Measurements from ENCODE around the gene KCNAB2.

The KCNAB2 gene

DNA sequence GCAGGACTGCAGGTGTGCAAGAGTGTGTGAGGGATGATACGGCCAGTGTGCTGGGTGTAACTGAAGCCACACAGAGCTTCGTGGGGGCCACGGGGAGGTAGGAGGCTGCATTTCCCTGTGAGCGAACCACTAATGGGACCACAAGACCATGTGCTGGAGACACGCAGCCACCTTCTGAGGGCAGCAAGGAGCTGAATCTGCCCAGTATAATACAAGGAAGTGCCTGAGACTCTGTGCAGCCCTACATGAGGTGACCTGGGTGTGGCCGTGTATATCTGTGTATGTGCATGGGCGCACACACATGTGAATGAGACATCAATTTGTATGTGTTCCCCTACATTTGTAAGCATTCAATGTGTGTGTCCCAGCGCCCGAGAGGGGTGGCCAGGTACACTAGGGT lies 83.6 kb downstream of the KCNAB2 start:
- no peak for DNase-seq (ENCODE audit: low read depth)

DNA sequence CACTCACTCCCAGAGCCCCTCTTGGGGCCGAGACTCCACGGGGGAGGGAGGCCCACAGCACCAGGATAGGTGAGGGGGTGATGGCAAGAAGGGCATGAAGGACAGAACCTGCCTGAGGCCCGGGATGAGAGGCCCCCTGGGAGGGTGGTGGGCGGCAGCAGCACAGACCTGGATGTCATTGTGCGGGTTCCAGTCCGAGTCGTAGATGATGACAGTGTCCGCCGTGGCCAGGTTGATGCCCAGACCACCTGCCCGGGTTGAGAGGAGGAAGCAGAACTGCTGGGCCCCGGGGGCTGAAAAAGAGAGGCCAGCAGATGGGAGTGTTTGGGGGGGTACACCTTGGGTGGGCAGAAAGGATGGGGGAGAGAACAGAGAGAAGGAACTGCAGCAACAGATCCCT lies 84.3 kb downstream of the KCNAB2 start:
- DNase-seq (ENCODE audit: low read depth) = no peak

DNA sequence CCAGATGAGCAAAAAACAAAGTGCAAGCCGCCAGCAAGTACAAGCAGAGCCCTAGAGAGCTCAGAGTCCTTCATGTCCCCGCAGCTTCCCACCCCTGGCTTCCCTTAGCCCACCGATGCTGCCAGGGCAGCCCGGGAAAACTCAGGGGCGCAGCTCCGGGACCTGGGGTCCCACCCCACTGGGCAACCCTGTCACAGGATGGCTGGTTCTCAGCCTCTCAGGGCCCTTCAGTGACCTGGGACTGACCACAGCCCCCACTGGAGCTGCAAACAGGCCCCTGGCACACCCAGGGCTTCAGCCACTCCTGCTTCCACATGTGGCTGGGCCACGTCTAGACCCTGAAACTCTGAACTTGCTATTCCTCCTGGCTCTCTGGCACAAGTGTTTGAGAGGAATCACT lies 84.9 kb downstream of the KCNAB2 start:
- no peak for DNase-seq (ENCODE audit: low read depth)

DNA sequence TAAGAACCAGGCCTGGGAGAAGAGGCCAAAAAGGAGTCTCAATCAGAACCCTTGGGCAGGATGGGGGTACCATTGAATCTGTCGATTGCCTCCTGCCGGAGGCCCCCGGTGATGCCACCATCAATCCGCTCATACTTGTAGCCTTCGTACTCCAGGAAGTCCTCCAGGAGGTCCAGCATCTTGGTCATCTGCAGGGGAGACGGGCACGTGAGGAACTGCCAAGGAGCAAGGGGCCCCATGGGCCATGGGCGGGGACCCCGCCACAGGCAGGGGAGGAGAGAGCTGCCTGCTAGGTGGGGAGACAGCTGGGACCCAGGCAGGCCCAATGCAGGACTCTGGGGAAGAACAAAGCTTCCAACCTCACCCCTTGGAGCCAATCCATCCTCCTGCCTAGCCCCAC lies 85.9 kb downstream of the KCNAB2 start:
- no peak for DNase-seq (ENCODE audit: low read depth)

DNA sequence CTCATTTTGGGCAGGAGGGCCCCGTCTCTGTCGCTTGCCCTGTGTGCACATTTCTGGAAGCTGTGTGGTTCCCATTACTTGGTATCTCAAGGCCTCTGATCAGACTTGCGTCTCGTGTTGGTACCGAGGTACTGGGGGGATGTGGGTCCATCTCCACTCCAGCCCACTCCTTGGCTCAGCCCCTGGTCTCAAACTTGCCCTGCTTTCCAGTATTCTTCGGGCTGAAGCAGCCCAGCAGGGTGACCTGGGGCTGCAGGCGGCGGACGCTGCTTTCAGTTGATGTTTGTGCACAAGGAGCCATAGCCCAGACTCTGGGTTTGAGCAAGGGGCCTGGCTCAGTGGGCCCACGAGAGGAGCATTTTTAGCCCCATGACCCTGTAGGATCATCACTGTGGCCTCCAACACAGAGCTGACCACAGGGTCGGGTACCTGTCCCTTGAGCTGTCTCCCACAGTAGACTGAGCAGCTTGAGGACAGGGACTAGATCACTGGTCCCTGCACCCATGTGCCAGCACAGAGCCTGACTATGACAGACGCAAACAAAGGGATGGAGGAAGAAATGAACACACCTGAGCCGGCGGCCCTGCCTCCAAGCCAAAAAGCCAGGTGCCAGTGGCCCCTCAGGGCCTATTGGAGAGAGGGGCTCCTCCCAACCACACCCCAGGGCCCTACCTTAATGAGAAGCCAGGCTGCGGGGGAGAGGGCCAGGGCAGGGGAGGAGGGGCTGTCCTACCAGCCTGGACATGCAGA lies 87.6 kb downstream of the KCNAB2 start:
- no peak for DNase-seq (ENCODE audit: low read depth)

DNA sequence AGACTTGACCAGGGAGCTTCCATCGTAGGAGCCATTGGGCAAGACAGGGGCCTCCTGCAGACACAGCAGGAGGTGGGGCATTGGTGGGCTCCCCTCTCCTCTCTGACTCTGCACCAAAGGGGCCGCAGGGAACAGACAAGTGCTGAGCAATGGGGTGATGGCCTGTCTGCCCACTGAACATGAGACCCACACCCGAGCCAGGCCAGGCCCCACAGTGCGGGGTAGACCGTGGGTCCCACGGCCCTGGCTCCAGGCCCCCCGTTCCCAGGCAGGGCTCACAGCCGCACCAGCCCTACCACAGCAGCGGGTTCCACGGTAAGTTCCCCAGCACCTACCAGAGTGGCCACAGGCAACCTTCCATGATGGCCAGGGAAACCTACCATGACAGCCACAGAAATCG lies 88.5 kb downstream of the KCNAB2 start:
- DNase-seq (ENCODE audit: low read depth) = no peak

DNA sequence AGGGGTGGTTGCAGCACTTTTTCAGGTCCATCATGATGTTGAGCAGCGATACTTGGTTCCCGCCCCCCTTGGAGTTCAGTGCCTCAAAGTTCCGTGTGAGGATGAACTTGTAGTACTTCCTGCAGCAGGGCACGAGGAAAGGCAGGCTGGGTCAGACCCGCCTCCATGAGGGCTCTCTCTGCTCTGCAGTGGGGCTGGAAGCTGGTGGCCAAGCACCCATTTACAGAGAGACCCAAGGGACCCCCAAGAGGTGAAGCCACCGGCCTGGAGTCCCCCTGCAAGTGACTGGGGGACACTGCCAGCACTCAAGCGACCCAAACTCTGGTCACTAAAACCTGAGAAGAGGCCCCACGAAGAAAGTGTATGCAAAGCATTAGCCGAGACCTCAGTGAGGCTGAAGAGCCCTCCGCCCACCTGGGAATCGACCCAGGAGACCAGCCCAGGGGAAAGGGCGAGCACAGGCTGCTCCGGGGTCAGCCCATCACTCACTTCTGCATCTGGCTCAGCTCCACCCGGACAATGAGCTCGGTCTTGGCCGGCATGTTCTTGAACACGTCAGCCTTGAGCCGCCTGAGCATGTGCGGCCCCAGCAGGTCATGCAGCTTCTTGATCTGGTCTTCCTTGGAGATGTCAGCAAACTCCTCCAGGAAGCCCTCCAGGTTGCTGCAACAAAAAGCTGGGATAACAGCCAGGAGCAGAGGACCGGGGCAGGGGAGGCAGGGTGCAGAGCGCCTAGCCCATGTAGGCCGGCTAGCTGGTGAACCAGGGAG lies 89.2 kb downstream of the KCNAB2 start:
- DNase-seq (ENCODE audit: low read depth) = no peak

DNA sequence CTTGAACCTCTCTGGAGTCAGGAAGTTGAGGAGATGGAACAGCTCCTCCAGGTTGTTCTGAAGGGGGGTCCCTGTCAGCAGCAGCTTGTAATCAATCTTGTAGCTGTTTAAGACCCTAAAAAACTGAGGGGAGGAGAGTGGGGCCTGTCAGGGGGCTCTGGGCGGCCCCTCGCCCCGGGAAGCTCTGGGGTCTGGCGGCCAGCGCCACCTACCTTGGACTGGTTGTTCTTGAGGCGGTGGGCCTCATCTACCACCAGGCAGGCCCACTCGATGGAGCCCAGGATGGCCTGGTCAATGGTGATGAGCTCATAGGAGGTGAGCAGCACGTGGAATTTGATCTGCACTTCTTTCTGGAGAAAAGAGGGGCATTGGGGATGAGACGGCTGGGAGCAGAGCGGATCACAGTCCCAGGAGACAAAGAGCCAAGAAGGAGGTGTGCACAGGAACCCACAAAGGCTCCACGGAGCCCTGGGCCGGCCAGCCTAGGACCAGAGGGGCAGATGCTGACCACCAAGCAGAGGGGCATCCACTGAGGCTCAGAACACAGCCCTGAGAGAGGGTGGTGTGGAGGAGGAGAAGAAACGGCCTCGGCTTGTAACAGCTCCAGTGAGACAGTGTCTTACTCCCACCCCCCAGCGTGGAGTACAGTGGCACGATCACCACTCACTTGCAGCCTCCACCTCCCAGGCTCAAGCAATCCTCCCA lies 91.0 kb downstream of the KCNAB2 start:
- no peak for DNase-seq (ENCODE audit: low read depth)

DNA sequence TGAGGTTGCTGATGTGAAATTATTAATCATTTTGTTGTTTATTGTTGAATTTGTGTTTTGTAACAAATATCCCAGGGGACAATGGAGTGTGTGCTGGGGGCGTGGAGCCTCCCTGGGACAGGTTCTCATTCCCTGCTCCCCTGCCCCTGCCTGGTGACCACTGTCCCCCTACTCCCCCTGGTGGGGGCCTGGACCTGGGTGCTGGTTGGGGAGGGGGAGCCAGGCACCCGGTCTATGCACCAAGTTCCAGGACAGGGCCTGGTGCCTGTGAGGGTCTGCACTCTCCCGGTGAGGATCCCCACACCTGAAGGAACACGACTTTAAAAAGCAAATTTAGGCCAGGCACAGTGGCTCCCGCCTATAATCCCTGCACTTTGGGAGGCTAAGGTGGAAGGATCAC lies 92.1 kb downstream of the KCNAB2 start:
- DNase-seq (ENCODE audit: low read depth) = no peak

DNA sequence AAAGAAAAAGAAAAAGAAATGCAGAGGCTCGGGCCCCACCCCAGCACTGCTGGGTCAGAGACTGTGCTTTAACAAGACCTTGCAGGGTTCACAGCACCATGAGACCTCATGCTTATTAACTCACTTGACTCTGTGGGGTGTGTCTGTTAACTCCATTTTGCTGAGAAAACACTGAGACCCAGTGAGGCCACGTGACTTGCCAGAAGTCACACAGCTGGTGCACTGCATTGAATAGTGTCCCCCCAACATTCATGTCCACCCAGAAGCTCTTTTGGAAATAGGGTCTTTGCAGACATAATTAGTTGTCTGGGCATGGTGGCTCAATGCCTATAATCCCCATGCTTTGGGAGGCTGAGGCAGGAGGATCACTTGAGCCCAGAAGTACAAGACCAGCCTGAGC lies 94.7 kb downstream of the KCNAB2 start:
- DNase-seq (ENCODE audit: low read depth) = no peak

DNA sequence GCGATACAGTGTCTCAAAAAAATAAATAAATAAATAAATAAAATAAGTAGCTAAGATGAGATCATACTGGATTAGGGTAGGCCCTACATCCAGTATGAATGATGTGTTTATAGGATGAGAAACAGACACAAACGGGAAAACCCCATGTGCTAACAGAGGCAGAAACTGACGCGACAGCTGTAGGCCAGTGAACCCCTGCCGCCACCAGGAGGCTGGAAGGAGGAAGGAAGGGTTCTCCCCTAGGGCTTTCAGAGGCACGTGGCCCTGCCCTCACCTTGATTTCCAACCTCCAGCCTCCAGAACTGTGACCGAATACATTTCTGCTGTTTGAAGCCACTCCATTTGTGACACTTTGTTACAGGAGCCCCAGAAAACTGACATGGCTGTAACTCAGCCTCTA lies 95.9 kb downstream of the KCNAB2 start:
- no peak for DNase-seq (ENCODE audit: low read depth)

DNA sequence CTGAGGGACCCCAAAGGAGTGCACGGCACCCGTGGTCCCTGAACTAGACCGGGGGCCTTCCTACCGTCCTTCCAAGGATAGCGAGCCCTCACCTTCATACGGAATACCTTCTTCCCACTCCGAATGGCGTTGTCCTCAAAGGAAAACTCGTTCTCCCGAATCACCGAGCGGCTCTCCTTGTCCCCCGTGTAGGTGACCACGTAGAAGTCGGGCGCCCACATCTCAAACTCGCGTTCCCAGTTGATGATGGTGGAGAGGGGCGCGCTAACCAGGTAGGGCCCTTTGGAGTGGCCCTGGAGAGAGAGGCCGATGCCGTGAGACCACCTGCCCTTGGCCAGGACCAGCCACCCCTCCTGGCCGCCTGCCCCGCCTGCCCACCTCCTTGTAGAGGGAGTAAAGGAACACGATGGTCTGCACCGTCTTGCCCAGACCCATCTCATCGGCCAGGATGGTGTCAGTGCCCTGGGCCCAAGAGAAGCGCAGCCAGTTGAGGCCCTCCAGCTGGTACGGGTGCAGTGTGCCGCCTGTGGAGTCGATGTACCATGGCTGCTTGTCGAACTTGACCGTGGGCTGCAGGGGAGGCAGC lies 96.4 kb downstream of the KCNAB2 start:
- DNase-seq (ENCODE audit: low read depth) = no peak

DNA sequence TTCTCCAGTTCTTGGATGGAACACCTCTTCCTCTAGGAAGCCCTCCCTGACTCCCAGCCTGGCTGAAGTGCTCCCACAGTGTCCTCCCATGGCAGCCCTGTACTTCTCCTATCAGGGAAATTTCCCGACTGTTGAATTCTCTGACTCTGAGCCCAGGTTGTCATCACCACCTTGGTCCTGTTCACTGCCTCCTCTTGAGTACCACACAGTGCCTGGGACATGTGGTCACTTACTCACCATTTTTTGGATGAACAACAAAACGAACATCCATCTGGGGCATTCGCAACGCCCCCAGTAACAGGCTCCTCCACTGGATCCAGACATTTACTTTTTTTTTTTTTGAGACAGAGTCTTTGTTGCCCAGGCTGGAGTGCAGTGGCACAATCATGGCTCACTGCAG lies 97.0 kb downstream of the KCNAB2 start:
- DNase-seq (ENCODE audit: low read depth) = no peak

DNA sequence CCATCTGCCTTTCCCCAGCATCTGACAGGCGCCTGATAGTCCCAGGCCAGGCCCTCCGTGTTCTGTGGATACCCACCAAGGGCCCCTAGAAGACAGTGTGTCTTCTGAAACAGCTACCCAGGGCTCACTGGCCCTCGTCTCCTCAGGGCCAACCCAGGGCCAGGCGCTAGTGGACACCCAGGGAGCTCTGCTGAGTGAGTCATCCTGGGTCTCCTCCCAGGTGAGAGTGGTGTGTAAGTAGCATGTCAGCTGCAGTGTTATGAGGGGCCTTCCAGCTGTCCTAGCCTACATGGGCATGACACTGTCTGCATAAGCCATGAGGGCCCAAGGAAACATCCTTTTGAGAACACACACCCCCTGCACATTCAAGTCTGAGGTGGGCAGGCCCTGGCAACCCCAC lies 97.7 kb downstream of the KCNAB2 start:
- no peak for DNase-seq (ENCODE audit: low read depth)

DNA sequence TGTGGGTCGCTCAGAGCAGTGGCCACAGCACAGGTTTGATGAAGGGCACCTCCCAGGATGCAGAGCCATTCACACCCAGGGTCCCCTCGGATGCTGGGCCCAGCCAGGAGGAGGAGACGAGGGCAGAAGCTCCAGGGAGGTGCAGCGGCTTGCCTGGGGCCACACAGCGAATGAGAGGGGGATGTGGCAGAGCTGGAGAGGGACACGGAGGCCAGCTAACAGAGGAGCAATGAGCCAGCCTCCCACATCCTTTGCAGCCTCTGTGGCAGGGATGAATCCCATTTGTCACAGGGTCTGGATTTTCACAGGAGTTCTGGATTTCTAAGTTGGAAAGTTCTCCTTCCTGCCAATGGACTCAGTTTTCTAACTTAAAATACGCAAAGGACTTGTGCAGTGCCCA lies 98.5 kb downstream of the KCNAB2 start:
- no peak for DNase-seq (ENCODE audit: low read depth)

DNA sequence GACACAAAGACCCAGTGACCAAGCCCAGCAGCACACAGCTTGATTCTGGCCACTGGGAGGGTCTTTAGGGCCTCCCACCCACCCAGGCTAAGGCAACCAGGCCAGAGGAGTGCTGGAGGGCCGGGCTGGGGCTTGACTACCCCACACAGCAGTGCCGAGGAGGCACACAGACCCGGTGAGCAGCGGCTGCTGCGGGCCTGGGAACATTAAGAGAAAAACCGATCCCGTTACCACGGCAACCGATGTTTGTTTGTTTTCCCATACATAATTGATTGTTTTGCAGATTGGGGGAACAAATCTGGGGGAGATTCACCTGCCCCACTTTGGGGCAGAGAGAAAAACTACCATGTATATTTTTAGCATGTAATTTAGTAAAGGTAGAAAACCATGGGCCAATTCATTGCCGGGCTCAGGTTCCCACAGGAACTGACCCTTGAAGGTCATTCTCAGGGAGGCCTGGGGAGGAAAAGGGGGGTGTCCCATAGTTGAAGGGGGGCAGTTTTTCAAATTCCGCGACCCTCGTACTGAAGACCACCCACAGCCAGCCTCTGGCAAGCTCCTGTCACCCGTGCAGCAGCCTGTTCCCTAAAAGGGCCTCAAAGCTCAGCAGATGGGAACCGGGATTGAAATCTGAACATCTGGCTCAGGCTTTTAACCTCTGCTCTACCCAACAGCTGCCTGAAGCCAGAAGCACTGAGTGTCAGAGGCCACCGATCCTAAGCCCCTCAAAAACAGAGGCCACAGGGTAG lies 99.1 kb downstream of the KCNAB2 start:
- DNase-seq (ENCODE audit: low read depth) = no peak

DNA sequence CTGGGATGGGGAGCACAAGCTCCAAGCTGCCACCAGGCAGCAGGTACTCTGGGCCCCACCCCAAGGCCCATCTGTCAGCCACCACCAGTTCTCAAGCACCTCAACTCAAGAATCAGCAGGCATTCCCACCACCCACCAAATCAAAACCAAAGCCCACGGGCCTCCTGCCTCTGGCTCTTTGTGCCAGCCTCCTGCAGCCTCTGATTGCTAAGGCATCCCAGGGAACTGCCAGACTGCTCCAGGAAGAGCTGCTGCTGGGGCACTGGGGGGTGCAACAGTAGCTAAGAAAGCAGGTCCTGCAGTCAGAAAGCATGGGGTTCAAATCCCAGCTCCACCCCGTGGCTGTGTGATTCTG lies 99.7 kb downstream of the KCNAB2 start:
- no peak for DNase-seq (ENCODE audit: low read depth)

DNA sequence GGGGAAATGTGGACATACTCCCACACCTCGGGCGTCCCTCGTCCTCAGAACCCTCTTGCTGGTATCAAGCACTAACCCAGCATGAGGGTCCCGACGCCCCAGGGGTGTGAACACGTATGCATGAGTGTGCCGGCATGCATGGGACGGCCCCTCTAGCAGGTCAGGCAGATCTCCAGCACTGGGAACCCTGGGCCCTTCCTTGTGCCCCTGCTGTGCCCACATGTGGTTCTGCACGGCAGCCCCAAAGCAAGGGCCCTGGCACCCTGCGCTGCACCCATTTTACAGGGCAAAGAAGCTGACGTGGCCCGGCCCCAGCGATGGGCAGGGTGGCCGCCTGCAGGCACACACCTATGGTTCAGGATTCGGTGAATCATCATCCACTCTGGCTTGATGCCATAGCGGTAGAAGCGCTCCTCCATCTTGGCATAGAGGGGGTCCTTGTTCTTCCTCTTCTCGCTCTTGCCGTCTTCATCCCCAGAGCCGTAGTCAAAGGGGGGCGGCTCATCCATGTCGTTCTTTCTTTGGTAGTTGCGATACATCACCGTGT lies 100.2 kb downstream of the KCNAB2 start:
- DNase-seq (ENCODE audit: low read depth) = no peak

DNA sequence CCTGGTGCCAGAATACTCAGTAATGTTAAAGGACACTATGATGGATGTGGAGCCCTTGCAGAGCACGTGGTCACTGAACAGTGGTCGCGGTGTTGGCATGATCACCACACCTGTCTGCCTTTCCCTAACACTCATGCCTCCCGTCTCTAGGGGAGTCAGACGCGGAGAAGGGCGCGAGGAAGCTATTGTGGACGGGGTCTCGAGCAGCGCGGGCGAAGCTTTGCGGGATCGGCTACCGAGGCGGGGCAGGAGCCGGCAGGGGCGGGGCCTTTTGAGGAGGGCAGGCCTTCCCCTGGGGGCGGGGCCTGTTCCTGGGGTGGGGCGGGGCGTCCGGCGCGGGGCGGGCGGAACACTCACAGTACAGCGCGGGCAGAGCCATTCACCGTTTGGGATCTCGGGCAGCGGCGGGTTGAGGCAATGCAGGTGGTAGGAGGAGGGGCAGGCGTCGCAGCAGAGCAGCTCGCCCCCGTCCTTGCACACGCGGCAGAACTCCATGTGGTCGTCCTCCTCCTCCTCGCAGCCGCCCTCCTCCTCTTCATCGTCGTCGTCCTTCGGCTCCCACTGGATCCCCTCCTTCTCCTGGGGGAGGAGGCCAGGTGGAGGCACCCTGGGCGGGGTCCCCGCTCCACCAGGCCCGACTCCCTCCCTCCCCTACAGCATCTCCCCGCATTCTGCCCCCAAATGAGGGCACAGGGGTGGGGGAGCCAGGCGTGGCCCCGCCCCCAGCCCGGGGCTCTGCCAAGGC lies 103.0 kb downstream of the KCNAB2 start:
- peak; percentile 55 for DNase-seq (ENCODE audit: low read depth)

DNA sequence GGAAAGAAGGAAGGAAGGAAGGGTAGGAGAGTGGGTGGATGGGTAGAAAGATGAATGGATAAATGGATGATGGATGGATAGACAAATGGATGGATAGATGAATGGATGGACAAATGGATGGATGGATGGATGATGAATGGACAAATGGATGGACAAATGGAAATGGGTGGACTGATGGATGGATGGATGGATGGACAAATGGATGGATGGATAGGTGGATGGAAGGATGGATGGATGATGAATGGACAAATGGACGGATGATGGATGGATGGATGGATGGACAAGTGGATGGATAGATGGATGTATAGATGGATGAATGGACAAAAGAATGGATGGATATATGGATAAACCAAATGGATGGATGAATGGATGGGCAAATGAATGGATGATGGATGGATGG lies 103.9 kb downstream of the KCNAB2 start:
- no peak for DNase-seq (ENCODE audit: low read depth)
